ENCODE results near the gene CDC42EP5.

CDC42EP5 gene

GRCh38 chr19:54462047-54462654, 10.9 kb downstream of the CDC42EP5 start:
- no peak for DNase-seq (ENCODE audit: low spot score)

- DNase-seq (ENCODE audit: low spot score) = no peak
These were observed 11.5 kb downstream of the CDC42EP5 start for GRCh38 chr19:54461613-54462012.

- no peak for DNase-seq (ENCODE audit: low spot score)
These were observed 11.9 kb downstream of the CDC42EP5 start for GRCh38 chr19:54461210-54461609.

GRCh38 chr19:54460230-54461005, 12.7 kb downstream of the CDC42EP5 start:
- no peak for DNase-seq (ENCODE audit: low spot score)

GRCh38 chr19:54459282-54460229, 13.5 kb downstream of the CDC42EP5 start:
- no peak for DNase-seq (ENCODE audit: low spot score)

GRCh38 chr19:54458648-54459281, 14.3 kb downstream of the CDC42EP5 start:
- no peak for DNase-seq (ENCODE audit: low spot score)

- no peak for DNase-seq (ENCODE audit: low spot score)
These were observed 15.1 kb downstream of the CDC42EP5 start for GRCh38 chr19:54457773-54458647.

GRCh38 chr19:54456423-54457373, 16.4 kb downstream of the CDC42EP5 start:
- no peak for DNase-seq (ENCODE audit: low spot score)

GRCh38 chr19:54455786-54456422, 17.2 kb downstream of the CDC42EP5 start:
- DNase-seq (ENCODE audit: low spot score) = no peak

GRCh38 chr19:54454781-54455675, 18.1 kb downstream of the CDC42EP5 start:
- DNase-seq (ENCODE audit: low spot score) = no peak

- no peak for DNase-seq (ENCODE audit: low spot score)
These were observed 18.9 kb downstream of the CDC42EP5 start for GRCh38 chr19:54453921-54454780.

- no peak for DNase-seq (ENCODE audit: low spot score)
These were observed 20.5 kb downstream of the CDC42EP5 start for GRCh38 chr19:54452626-54453025.

GRCh38 chr19:54451997-54452396, 21.1 kb downstream of the CDC42EP5 start:
- DNase-seq (ENCODE audit: low spot score) = no peak

GRCh38 chr19:54451331-54451871, 21.7 kb downstream of the CDC42EP5 start:
- DNase-seq (ENCODE audit: low spot score) = no peak

- no peak for DNase-seq (ENCODE audit: low spot score)
These were observed 23.4 kb downstream of the CDC42EP5 start for GRCh38 chr19:54449701-54450069.

- peak; percentile 98 for DNase-seq (ENCODE audit: low spot score)
These were observed 24.1 kb downstream of the CDC42EP5 start, which contains the start of gene LENG8 for GRCh38 chr19:54448774-54449700. LENG8 (plus strand) TSS chr19:54449199; CDS start chr19:54451345, 2,146 bp downstream.

Measured in activated CD4-positive, alpha-beta T cell treated with anti-CD3 and anti-CD28 coated beads, Interleukin-2, Interleukin-4, amounts not matched to agents 100 ng/mL and 50 ng/mL, durations not matched to agents 16 hours and 8 hours (primary cell).